Activated T-cell treated with anti-CD3 and anti-CD28 coated beads for 48 hours (primary cell): ENCODE results near the gene FAM9C.

Source experiments
- DNase-seq: peaks from one replicate; pipeline ENCODE4 v3.0.0-alpha.2; 2020; ENCODE audit warnings: low read depth

The FAM9C gene

GRCh38 chrX:13007519-13008188 is 36.8 kb downstream of the FAM9C start:
- no peak for DNase-seq

GRCh38 chrX:13005661-13006473 is 38.6 kb downstream of the FAM9C start:
- no peak for DNase-seq

GRCh38 chrX:13001961-13002671 is 42.3 kb downstream of the FAM9C start:
- DNase-seq = no peak

DNA sequence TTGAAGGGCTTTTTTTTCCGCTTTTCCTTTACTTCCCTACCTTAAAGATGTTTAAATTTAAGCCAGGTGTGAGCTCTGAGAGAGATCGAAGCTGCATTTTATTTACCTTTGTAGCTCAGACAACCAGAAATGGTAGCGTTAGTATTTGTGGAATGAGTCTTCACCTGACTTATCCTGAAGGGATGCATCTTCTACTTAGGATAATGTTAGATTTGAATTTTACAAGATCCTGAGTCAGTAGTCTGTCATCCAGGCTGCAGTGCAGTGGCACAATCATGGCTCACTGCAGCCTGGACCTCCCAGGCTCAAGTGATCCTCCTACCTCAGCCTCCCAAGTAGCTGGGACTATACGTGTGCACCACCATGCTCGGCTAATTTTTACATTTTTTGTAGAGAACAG is 43.3 kb downstream of the FAM9C start:
- DNase-seq = no peak

GRCh38 chrX:13000301-13000811 is 44.1 kb downstream of the FAM9C start:
- no peak for DNase-seq

DNA sequence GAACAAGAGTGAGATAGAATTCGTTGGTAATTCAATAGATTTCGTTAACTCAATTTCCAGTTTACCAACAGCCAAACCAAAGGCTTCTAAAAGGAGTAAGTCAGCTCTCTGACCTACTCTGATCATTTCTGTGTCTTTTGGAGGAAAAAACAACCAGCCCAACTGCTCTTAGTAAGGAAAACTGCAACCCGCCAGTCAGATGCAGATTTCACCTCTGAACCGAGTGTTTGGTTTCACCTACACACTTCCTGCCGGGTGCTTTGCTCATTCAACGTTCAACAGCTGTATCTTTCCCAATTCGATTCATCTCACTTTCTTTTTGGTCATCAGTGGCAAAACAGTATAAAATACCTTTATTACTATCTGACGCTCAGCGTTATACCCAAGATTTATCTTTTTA is 45.0 kb downstream of the FAM9C start:
- DNase-seq = no peak

DNA sequence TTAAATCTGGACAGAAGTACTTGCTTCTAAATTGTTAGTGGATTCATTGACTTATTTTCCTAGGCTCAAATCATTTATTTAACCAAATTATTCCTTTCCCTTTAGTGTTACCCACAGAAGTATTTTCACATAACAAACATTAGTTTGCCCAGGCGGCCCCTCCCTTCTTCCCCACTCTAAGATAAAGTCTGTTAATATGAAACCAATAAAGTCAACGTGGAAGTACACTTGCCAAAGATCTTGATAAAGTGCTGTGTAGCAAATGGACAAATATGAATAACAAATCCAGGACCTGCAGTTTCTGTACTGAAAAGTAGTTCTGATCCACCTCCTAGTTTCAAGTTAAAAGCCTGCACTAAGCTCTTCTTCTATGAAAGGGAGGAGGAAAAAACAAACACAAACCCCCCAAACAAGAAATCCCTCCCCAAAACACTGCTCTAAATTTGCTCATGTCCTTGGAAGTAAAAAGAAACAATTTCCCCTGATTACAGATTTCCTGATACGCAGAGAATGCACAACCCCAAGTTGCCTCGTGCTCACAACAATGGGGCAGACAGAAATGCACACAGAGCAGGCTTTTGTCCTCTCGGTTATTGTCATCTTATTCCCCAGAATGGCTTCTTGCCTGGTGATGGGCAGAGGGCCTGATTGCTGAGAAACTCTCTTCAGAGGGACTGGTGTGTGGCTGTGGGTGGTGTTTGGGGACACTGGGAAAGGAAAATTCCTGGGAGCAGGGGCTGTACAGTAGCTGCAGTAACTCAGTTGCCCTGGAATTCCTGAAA is 46.3 kb downstream of the FAM9C start:
- DNase-seq = no peak

GRCh38 chrX:12996934-12997435 is 47.4 kb downstream of the FAM9C start:
- no peak for DNase-seq

GRCh38 chrX:12994321-12994720 is 50.1 kb downstream of the FAM9C start:
- no peak for DNase-seq

- DNase-seq = no peak
Measured at GRCh38 chrX:12993826-12994225, 50.6 kb downstream of the FAM9C start.

DNA sequence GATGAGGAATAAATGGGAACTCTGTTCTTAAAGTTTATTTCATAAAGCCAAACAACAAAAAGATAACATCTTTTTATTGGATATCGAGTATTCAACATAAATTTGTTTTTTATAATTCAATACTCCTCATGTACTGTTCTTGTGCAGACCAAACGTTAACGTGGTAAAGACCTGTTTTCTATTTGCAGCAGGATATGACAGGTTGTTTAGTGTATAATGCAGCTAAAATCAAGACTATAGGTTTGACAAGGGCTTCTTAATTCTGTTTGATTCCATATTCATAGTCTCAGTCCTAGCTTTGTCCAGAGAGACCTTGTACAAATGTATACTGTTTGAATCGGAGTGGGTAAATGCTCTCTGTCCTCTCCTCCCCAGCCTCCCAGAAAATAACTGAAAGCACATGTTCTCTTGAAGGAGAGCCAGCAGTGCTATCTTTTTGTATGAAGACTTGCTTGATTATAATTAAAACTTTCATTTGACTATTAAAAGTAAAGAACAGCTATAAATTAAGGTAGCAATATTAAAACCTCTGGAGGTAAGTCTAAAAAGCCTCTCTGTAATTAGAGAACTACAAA is 51.8 kb downstream of the FAM9C start:
- no peak for DNase-seq

DNA sequence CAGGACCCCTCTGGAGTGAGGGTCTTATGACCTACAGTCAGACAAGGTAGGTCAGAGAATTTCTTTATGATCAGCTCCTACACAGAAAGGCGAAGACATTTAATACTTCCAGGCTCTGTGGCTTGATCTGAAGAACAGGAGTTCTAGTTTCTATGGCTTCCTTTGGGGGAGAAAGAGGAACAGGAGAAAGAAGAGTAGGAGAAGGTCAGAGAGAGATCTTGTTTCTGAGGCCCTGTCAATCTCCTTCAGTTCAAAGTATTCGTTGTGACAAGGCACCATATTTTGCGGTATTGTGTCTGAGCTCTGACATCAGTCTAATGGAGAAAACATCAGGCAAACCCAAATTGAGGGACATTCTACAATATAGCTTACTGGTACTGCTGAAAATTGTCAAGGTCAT is 52.8 kb downstream of the FAM9C start:
- DNase-seq = no peak

GRCh38 chrX:12989461-12989860 is 55.0 kb downstream of the FAM9C start:
- no peak for DNase-seq

GRCh38 chrX:12988797-12989196 is 55.6 kb downstream of the FAM9C start:
- no peak for DNase-seq

DNA sequence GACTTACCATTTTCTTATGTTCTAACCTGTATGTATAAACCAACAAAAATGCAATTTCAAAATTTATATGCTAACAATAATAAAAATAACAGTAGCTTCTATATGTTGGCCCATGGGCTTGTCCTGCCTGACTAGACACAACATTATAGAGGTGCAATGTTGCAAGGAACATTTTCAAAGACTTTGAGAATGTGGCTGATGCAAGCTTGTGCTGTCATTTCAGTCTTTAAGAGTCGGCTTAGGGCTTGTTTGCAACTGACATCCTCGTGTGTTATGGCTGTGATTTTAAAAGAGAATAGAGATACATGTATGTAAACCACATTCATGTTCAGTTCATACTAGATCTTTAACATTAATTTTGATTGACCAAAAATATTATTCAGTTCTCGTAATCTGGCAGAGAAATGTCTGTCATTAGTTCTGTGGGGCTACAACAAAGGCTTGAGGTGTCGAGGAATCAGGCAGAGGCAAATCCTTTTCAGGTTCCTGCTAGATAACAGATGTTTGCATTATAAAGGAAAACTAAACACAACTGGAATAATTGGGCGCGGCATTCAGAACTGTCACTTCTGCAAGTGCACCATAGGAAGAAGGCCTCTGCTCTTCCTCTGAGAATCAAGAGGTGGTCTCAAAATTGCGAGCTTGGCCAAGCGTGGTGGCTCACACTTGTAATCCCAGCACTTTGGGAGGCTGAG is 56.4 kb downstream of the FAM9C start:
- DNase-seq = no peak

DNA sequence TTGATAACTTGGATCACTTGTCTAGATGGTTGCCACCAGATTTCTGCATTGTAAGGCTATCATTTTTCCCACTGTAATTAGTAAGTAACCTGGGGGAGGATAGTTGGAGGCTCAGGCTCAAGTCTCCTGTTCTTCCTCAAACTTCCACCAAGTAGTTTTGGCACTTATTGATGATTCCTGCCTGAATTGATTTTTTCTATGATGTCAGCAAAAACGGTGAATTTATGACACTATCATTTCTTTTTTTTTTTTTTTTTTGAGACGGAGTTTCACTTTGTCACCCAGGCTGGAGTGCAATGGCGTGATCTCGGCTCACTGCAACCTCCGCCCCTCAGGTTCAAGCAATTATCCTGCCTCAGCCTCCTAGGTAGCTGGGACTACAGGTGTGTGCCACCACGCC is 57.1 kb downstream of the FAM9C start:
- DNase-seq = no peak

- DNase-seq = no peak
Measured at GRCh38 chrX:12986886-12987285, 57.5 kb downstream of the FAM9C start.

GRCh38 chrX:12986164-12986779 is 58.1 kb downstream of the FAM9C start:
- DNase-seq = no peak
